CD14-positive monocyte (primary cell): ENCODE measurements around the gene ADD2. TPM values are rescaled to one million over a fixed set of nuclear protein-coding genes. Genes with fewer than 3 reads are reported as not detected.

ENCODE experiments used
- DNase-seq, 3 donors: peaks; one replicate each; pipeline ENCODE4 v3.0.0-alpha.2; 2011 to 2022
- H2AFZ ChIP-seq: 2 replicates; pipeline ENCODE4 v1.6.0; 2012; ENCODE audit warnings: mild to moderate bottlenecking, low read depth, low read length, inconsistent platforms; ENCODE audit not compliant: insufficient read depth, poor library complexity, severe bottlenecking
- H3K27ac ChIP-seq, 2 donors: 1 replicate in 1 of 2; 2 replicates in 1 of 2; pipeline ENCODE4 v1.5.1; 2012 to 2013; ENCODE audit warnings: low read length in 2 of 2, control low read depth in 1 of 2, inconsistent platforms in 1 of 2, low read depth in 1 of 2, mild to moderate bottlenecking in 1 of 2
- H3K27me3 ChIP-seq, 2 donors: one replicate each; pipeline versions ENCODE4 v1.6.0 to v1.6.1; 2011 to 2013; ENCODE audit warnings: low read length in 2 of 2; ENCODE audit not compliant: control insufficient read depth in 2 of 2, insufficient read depth in 2 of 2
- H3K36me3 ChIP-seq, 2 donors: replicated peaks in 1 of 2; 1 replicate in 1 of 2; 2 replicates in 1 of 2; pipeline versions ENCODE4 v1.5.1 to v1.6.1; 2012 to 2013; ENCODE audit warnings: low read length in 2 of 2, control low read depth in 1 of 2, inconsistent platforms in 1 of 2, mild to moderate bottlenecking in 1 of 2; ENCODE audit not compliant: insufficient read depth in 2 of 2, control insufficient read depth in 1 of 2
- H3K4me1 ChIP-seq, 2 donors: 1 replicate in 1 of 2; 2 replicates in 1 of 2; pipeline versions ENCODE4 v1.5.1 to v1.6.1; 2012 to 2013; ENCODE audit warnings: low read length in 2 of 2, control low read depth in 1 of 2, inconsistent platforms in 1 of 2, mild to moderate bottlenecking in 1 of 2, moderate library complexity in 1 of 2; ENCODE audit not compliant: insufficient read depth in 2 of 2, control insufficient read depth in 1 of 2
- H3K4me2 ChIP-seq: replicated peaks from 2 replicates; pipeline ENCODE3; 2012; ENCODE audit warnings: low read length, moderate library complexity, mild to moderate bottlenecking; ENCODE audit not compliant: poor library complexity, severe bottlenecking; ENCODE audit errors: extremely low read depth
- H3K4me3 ChIP-seq, 3 experiments: fragments of 200-600 bp in 1 of 3; sonication (generic) in 1 of 3; replicated peaks in 1 of 3; 1 replicate in 2 of 3; 2 replicates in 1 of 3; pipeline ENCODE4 v1.5.1; 2011 to 2013; ENCODE audit warnings: low read length in 3 of 3, mild to moderate bottlenecking in 3 of 3, control low read depth in 2 of 3, low read depth in 2 of 3, inconsistent platforms in 1 of 3, moderate library complexity in 1 of 3
- H3K79me2 ChIP-seq: 2 replicates; pipeline ENCODE4 v1.6.0; 2012; ENCODE audit warnings: mild to moderate bottlenecking, control low read depth, inconsistent platforms, low read length, moderate library complexity; ENCODE audit not compliant: insufficient read depth
- H3K9ac ChIP-seq: 2 replicates; pipeline ENCODE4 v1.6.0; 2017; ENCODE audit warnings: low read length, mild to moderate bottlenecking; ENCODE audit not compliant: insufficient read depth, poor library complexity, severe bottlenecking
- H3K9me3 ChIP-seq, 2 donors: replicated peaks in 1 of 2; 1 replicate in 1 of 2; 2 replicates in 1 of 2; pipeline versions ENCODE4 v1.5.1 to v1.6.1; 2012 to 2013; ENCODE audit warnings: low read length in 2 of 2, control low read depth in 1 of 2; ENCODE audit not compliant: control insufficient read depth in 1 of 2, insufficient read depth in 1 of 2
- H4K20me1 ChIP-seq: 2 replicates; pipeline ENCODE4 v1.6.0; 2012; ENCODE audit warnings: mild to moderate bottlenecking, low read length, control low read depth, moderate library complexity; ENCODE audit not compliant: insufficient read depth
- H3K27ac Mint-ChIP-seq, 7 donors: one replicate each; pipeline ENCODE4 v1.8.0; 2020; ENCODE audit warnings: mild to moderate bottlenecking in 7 of 7, mixed read lengths in 7 of 7, moderate library complexity in 6 of 7, inconsistent platforms in 2 of 7
- H3K27me3 Mint-ChIP-seq, 3 donors: one replicate each; pipeline ENCODE4 v1.8.0; 2021 to 2022; ENCODE audit warnings: low read depth in 3 of 3, mild to moderate bottlenecking in 3 of 3, mixed read lengths in 3 of 3, moderate library complexity in 3 of 3, inconsistent platforms in 1 of 3
- H3K36me3 Mint-ChIP-seq, 2 donors: one replicate each; pipeline ENCODE4 v1.8.0; 2020; ENCODE audit warnings: mixed read lengths in 2 of 2, inconsistent platforms in 1 of 2, mild to moderate bottlenecking in 1 of 2
- H3K4me1 Mint-ChIP-seq: one replicate; pipeline ENCODE4 v1.8.0; 2020; ENCODE audit warnings: mild to moderate bottlenecking, mixed read lengths
- H3K4me3 Mint-ChIP-seq, 2 donors: one replicate each; pipeline ENCODE4 v1.8.0; 2020; ENCODE audit warnings: mild to moderate bottlenecking in 2 of 2, mixed read lengths in 2 of 2, moderate library complexity in 1 of 2
- H3K9me3 Mint-ChIP-seq, 7 donors: one replicate each; pipeline ENCODE4 v1.8.0; 2020 to 2022; ENCODE audit warnings: mixed read lengths in 7 of 7, mild to moderate bottlenecking in 6 of 7, moderate library complexity in 6 of 7, inconsistent platforms in 2 of 7
- whole genome bisulfite sequencing: methylation state at CpG from one replicate; pipeline ENCODE4 v1.1.5; 2013; ENCODE audit warnings: missing lambda C conversion rate; ENCODE audit not compliant: insufficient coverage; 5-methylcytosine and 5-hydroxymethylcytosine counted together
- intact Hi-C, 2 donors: fragments of 100-400 bp; cut with micrococcal nuclease; formaldehyde crosslinking; loops; one replicate each; pipeline versions ENCODE4 v1.15.0 to v1.15.1; 2023
- polyA plus RNA-seq, 3 donors: library from polyadenylated mRNA; depleted of rRNA in 1 of 3; unstranded in 2 of 3; stranded (reverse) in 1 of 3; fragments of 300-500 nt in 2 of 3; fragments of >200 nt in 1 of 3; fragmentation: Illumina TruSeq in 2 of 3; gene quantifications; 1 replicate in 2 of 3; 2 replicates in 1 of 3; pipeline ENCODE4 v1.2.3, GENCODE V29; 2012 to 2021
- TF ChIP-seq, protein P1 (sequence below): fragments of 200-600 bp; IDR thresholded peaks from one replicate; pipeline ENCODE4 v1.8.0; 2022; ENCODE audit warnings: antibody characterized with exemption, mild to moderate bottlenecking

ADD2 gene
- polyA plus RNA-seq, 3 donors = 0.18 to 0.56 (median 0.26) TPM

DNA sequence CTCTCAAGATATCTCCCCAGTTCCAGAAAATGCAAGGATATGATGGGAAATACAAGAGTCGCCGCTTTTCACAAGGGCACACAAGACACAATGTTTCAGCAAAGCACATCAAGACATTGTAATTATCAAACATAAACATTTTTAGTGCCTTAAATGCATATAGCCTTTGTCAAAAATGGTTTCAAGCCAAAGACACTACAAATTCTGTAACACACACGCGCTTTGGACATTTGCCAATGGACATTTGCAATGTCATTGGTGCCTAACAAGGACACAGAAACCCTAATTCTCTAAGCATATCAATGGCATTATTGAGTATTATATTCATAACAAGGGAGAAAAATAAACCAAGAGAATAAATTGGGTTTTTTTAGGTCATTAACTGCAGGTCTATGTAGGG is 16.1 kb downstream of the ADD2 start:
- no peak overlapping the region for H3K27ac ChIP-seq
- H2AFZ ChIP-seq = no peak overlapping the region
- no peak overlapping the region for H3K4me3 ChIP-seq
- no peak overlapping the region for H3K4me2 ChIP-seq
- no peaks in the 10 kb centered on the region for H4K20me1 ChIP-seq
- Mint-ChIP-seq H3K27me3 (peaks cover 5 to 11% (median 9%) of the 10 kb centered on the region in 3 donors), H3K4me3 (no peak overlapping the region), H3K4me1 (no peaks in the 10 kb centered on the region), H3K36me3 (no peaks in the 10 kb centered on the region), H3K27ac (no peak overlapping the region), H3K9me3 (peaks cover 0 to 6% (median 1%) of the 10 kb centered on the region in 7 donors)
- no CpG with 5 or more reads among the region's 4 CpGs for WGBS
- peaks cover 6 to 9% of the 10 kb centered on the region in 2 donors for H3K27me3 ChIP-seq
- no peaks in the 10 kb centered on the region for H3K9me3 ChIP-seq
- no peak for DNase-seq
- H3K36me3 ChIP-seq = no peaks in the 10 kb centered on the region
- intact Hi-C loops = no loop called here
- no peaks in the 10 kb centered on the region for H3K79me2 ChIP-seq
- TF ChIP-seq, protein P1, sequence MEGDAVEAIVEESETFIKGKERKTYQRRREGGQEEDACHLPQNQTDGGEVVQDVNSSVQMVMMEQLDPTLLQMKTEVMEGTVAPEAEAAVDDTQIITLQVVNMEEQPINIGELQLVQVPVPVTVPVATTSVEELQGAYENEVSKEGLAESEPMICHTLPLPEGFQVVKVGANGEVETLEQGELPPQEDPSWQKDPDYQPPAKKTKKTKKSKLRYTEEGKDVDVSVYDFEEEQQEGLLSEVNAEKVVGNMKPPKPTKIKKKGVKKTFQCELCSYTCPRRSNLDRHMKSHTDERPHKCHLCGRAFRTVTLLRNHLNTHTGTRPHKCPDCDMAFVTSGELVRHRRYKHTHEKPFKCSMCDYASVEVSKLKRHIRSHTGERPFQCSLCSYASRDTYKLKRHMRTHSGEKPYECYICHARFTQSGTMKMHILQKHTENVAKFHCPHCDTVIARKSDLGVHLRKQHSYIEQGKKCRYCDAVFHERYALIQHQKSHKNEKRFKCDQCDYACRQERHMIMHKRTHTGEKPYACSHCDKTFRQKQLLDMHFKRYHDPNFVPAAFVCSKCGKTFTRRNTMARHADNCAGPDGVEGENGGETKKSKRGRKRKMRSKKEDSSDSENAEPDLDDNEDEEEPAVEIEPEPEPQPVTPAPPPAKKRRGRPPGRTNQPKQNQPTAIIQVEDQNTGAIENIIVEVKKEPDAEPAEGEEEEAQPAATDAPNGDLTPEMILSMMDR = no peak
- H3K4me1 ChIP-seq = no peaks in the 10 kb centered on the region
- no peak overlapping the region for H3K9ac ChIP-seq

DNA sequence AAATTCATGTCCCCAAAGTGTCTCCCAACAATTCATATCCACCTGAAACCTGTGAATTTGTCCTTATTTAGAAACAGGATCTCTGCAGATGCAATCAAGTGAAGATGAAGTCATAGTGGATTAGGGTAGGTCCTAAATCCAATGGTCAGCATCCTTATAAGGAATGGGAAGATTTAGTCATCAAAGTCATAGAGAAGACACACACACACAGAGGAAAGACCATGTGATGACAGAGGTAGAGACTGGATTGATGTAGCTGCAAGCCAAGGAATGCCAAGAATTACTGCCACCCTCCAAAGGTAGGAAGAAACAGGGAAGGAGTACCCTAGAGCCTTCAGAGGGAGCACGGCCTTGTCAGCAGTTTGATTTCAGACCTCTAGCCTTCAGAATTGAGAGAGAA is 17.7 kb downstream of the ADD2 start:
- Histone ChIP-seq H3K36me3 (no peaks in the 10 kb centered on the region), H3K9me3 (no peaks in the 10 kb centered on the region), H2AFZ (no peak overlapping the region), H3K27me3 (peaks cover 5 to 6% of the 10 kb centered on the region in 2 donors), H3K9ac (no peak overlapping the region), H4K20me1 (no peaks in the 10 kb centered on the region), H3K79me2 (no peaks in the 10 kb centered on the region), H3K4me2 (no peak overlapping the region), H3K4me1 (no peaks in the 10 kb centered on the region), H3K4me3 (no peak overlapping the region), H3K27ac (no peak overlapping the region)
- H3K4me3 Mint-ChIP-seq = no peak overlapping the region
- H3K36me3 Mint-ChIP-seq = no peaks in the 10 kb centered on the region
- DNase-seq = no peak
- TF ChIP-seq, protein P1 = no peak
- intact Hi-C loops = no loop called here
- WGBS = no CpG with 5 or more reads among the region's 1 CpG
- no peaks in the 10 kb centered on the region for H3K4me1 Mint-ChIP-seq
- peaks cover 0 to 6% (median 1%) of the 10 kb centered on the region in 7 donors for H3K9me3 Mint-ChIP-seq
- H3K27ac Mint-ChIP-seq = no peak overlapping the region
- peaks cover 3 to 4% (median 4%) of the 10 kb centered on the region in 3 donors for H3K27me3 Mint-ChIP-seq
